Measurements from ENCODE around the gene PLD4. TPM values are rescaled to one million over a fixed set of nuclear protein-coding genes. Genes with fewer than 3 reads are reported as not detected.

PLD4 gene
- polyA plus RNA-seq, 3 donors, result 12.2 to 15.5 (median 15.1) TPM

- H3K4me1 ChIP-seq (ENCODE audit: control insufficient read depth in 1 of 2, insufficient read depth in 2 of 2, low read length in 2 of 2), result peaks cover 2 to 12% of the 10 kb centered on the region in 2 donors
- peaks cover 3 to 27% of the 10 kb centered on the region in 2 donors for H3K27me3 ChIP-seq (ENCODE audit: control insufficient read depth in 2 of 2, insufficient read depth in 2 of 2, low read length in 2 of 2)
- no peak overlapping the region for H3K4me3 Mint-ChIP-seq
- no peak overlapping the region for H3K27ac Mint-ChIP-seq
- no peak overlapping the region for H3K4me2 ChIP-seq (replicated peaks; ENCODE audit: extremely low read depth, low read length, poor library complexity, severe bottlenecking)
- H3K9me3 Mint-ChIP-seq, result peaks cover 0 to 7% (median under 1%) of the 10 kb centered on the region in 7 donors
- H3K4me3 ChIP-seq (replicated peaks in 1 of 3; ENCODE audit: low read depth in 2 of 3, low read length in 3 of 3), result no peak overlapping the region
- H3K9me3 ChIP-seq (replicated peaks in 1 of 2; ENCODE audit: control insufficient read depth in 1 of 2, insufficient read depth in 1 of 2, low read length in 2 of 2), result no peaks in the 10 kb centered on the region
- no peak overlapping the region for H3K27ac ChIP-seq (ENCODE audit: low read depth in 1 of 2, low read length in 2 of 2)
- H3K79me2 ChIP-seq (ENCODE audit: insufficient read depth, low read length), result no peaks in the 10 kb centered on the region
- TF ChIP-seq, protein P1, sequence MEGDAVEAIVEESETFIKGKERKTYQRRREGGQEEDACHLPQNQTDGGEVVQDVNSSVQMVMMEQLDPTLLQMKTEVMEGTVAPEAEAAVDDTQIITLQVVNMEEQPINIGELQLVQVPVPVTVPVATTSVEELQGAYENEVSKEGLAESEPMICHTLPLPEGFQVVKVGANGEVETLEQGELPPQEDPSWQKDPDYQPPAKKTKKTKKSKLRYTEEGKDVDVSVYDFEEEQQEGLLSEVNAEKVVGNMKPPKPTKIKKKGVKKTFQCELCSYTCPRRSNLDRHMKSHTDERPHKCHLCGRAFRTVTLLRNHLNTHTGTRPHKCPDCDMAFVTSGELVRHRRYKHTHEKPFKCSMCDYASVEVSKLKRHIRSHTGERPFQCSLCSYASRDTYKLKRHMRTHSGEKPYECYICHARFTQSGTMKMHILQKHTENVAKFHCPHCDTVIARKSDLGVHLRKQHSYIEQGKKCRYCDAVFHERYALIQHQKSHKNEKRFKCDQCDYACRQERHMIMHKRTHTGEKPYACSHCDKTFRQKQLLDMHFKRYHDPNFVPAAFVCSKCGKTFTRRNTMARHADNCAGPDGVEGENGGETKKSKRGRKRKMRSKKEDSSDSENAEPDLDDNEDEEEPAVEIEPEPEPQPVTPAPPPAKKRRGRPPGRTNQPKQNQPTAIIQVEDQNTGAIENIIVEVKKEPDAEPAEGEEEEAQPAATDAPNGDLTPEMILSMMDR (IDR thresholded peaks at IDR 0.05), result no peak
- 90% methylated on average over 26 of the region's 28 CpGs for WGBS (ENCODE audit: insufficient coverage)
- no peak overlapping the region for H3K9ac ChIP-seq (ENCODE audit: insufficient read depth, low read length, poor library complexity, severe bottlenecking)
- peaks cover 1 to 2% of the 10 kb centered on the region in 2 donors for H3K36me3 Mint-ChIP-seq
- H3K27me3 Mint-ChIP-seq (ENCODE audit: low read depth in 3 of 3), result peaks cover 32 to 37% (median 35%) of the 10 kb centered on the region in 3 donors
- no peak overlapping the region for H2AFZ ChIP-seq (ENCODE audit: insufficient read depth, low read depth, low read length, poor library complexity, severe bottlenecking)
- intact Hi-C loops (cut with micrococcal nuclease), result loop anchor here in 1 of 2 donors (5.0 kb wide), 1 partner anchor 115 kb away; no protein-coding TSS in a partner anchor
- H3K36me3 ChIP-seq (replicated peaks in 1 of 2; ENCODE audit: control insufficient read depth in 1 of 2, insufficient read depth in 2 of 2, low read length in 2 of 2), result no peaks in the 10 kb centered on the region
- peaks cover 11% of the 10 kb centered on the region for H3K4me1 Mint-ChIP-seq
- no peak for DNase-seq
- H4K20me1 ChIP-seq (ENCODE audit: insufficient read depth, low read length), result no peaks in the 10 kb centered on the region
These were observed 47.8 kb downstream of the PLD4 start for GRCh38 chr14:104972301-104973134.

DNA sequence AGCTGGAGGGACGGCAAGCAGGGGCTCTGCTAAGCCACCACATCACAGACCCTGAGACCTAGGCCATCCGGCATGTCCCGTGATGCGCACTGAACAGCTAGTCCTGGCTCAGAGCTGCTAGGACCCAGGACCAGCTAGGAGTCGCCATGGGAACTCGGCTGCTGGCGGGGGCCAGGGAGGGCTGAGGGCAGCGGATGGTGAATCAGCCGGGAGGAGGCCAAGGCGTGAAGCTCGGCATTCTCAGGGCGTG is 48.4 kb downstream of the PLD4 start:
- no peak overlapping the region for H3K27ac ChIP-seq (ENCODE audit: low read depth in 1 of 2, low read length in 2 of 2)
- Mint-ChIP-seq H3K9me3 (peaks cover 0 to 10% (median 1%) of the 10 kb centered on the region in 7 donors), H3K4me1 (peaks cover 11% of the 10 kb centered on the region), H3K36me3 (peaks cover 2 to 3% of the 10 kb centered on the region in 2 donors), H3K27ac (no peak overlapping the region), H3K4me3 (no peak overlapping the region), H3K27me3 (ENCODE audit: low read depth in 3 of 3) (peaks cover 30 to 35% (median 33%) of the 10 kb centered on the region in 3 donors)
- no peaks in the 10 kb centered on the region for H3K9me3 ChIP-seq (replicated peaks in 1 of 2; ENCODE audit: control insufficient read depth in 1 of 2, insufficient read depth in 1 of 2, low read length in 2 of 2)
- H3K36me3 ChIP-seq (replicated peaks in 1 of 2; ENCODE audit: control insufficient read depth in 1 of 2, insufficient read depth in 2 of 2, low read length in 2 of 2), result no peaks in the 10 kb centered on the region
- H3K79me2 ChIP-seq (ENCODE audit: insufficient read depth, low read length), result no peaks in the 10 kb centered on the region
- H3K4me2 ChIP-seq (replicated peaks; ENCODE audit: extremely low read depth, low read length, poor library complexity, severe bottlenecking), result no peak overlapping the region
- DNase-seq, result no peak
- H2AFZ ChIP-seq (ENCODE audit: insufficient read depth, low read depth, low read length, poor library complexity, severe bottlenecking), result no peak overlapping the region
- 86% methylated on average over 12 of the region's 12 CpGs for WGBS (ENCODE audit: insufficient coverage)
- H3K9ac ChIP-seq (ENCODE audit: insufficient read depth, low read length, poor library complexity, severe bottlenecking), result no peak overlapping the region
- H3K4me1 ChIP-seq (ENCODE audit: control insufficient read depth in 1 of 2, insufficient read depth in 2 of 2, low read length in 2 of 2), result peaks cover 5 to 17% of the 10 kb centered on the region in 2 donors
- no peaks in the 10 kb centered on the region for H4K20me1 ChIP-seq (ENCODE audit: insufficient read depth, low read length)
- TF ChIP-seq, protein P1 (IDR thresholded peaks at IDR 0.05), result no peak
- peaks cover 6 to 25% of the 10 kb centered on the region in 2 donors for H3K27me3 ChIP-seq (ENCODE audit: control insufficient read depth in 2 of 2, insufficient read depth in 2 of 2, low read length in 2 of 2)
- intact Hi-C loops (cut with micrococcal nuclease), result loop anchor here in 1 of 2 donors (5.0 kb wide), 1 partner anchor 114 kb away; no protein-coding TSS in a partner anchor
- H3K4me3 ChIP-seq (replicated peaks in 1 of 3; ENCODE audit: low read depth in 2 of 3, low read length in 3 of 3), result no peak overlapping the region
